Esophagus muscularis mucosa (tissue), 4 donors: ENCODE results near the gene SOX8. TPM values are rescaled to one million over a fixed set of nuclear protein-coding genes. Genes with fewer than 3 reads are reported as not detected.

Experiments
- DNase-seq: peaks from one replicate; pipeline ENCODE4 v3.0.0-alpha.2; 2017; ENCODE audit errors: extremely low spot score
- H3K27ac ChIP-seq, 4 donors: fragments of 200-600 bp; sonication (generic); replicated peaks in 1 of 4; 1 replicate in 3 of 4; 2 replicates in 1 of 4; pipeline ENCODE4 v1.5.1; 2016 to 2019; ENCODE audit warnings: mild to moderate bottlenecking in 1 of 4
- H3K27me3 ChIP-seq, 4 donors: fragments of 200-600 bp; sonication (generic); one replicate each; pipeline versions ENCODE4 v1.5.1 to v1.6.0; 2016 to 2019
- H3K36me3 ChIP-seq, 4 donors: fragments of 200-600 bp; sonication (generic); one replicate each; pipeline ENCODE4 v1.5.1; 2016 to 2019
- H3K4me1 ChIP-seq, 4 donors: fragments of 200-600 bp; sonication (generic); one replicate each; pipeline ENCODE4 v1.5.1; 2016 to 2019
- H3K4me3 ChIP-seq, 4 donors: fragments of 200-600 bp; sonication (generic); 1 replicate in 2 of 4; 2 replicates in 2 of 4; pipeline ENCODE4 v1.5.1; 2016 to 2019; ENCODE audit warnings: mild to moderate bottlenecking in 4 of 4, moderate library complexity in 1 of 4
- H3K9me3 ChIP-seq, 4 donors: fragments of 200-600 bp; sonication (generic); 1 replicate in 3 of 4; 2 replicates in 1 of 4; pipeline ENCODE4 v1.5.1; 2016 to 2019
- CTCF ChIP-seq, 3 experiments: fragments of 200-600 bp in 2 of 3; fragments of 450-650 bp in 1 of 3; sonication (generic) in 2 of 3; IDR thresholded peaks; one replicate each; pipeline ENCODE4 v1.5.1; 2017 to 2019; ENCODE audit warnings: antibody characterized with exemption in 3 of 3, mild to moderate bottlenecking in 2 of 3, moderate library complexity in 1 of 3
- EP300 ChIP-seq: sonication (generic); formaldehyde crosslinking; IDR thresholded peaks from one replicate; pipeline ENCODE4 v1.6.1; 2017; ENCODE audit warnings: antibody characterized with exemption
- POLR2A ChIP-seq: fragments of 450-650 bp; IDR thresholded peaks from one replicate; pipeline ENCODE4 v1.6.1; 2017; ENCODE audit warnings: antibody characterized with exemption, moderate library complexity, mild to moderate bottlenecking, low read depth
- POLR2AphosphoS5 ChIP-seq, 2 donors: sonication (generic); formaldehyde crosslinking; IDR thresholded peaks; one replicate each; pipeline ENCODE4 v1.6.1; 2017; ENCODE audit warnings: antibody characterized with exemption in 2 of 2
- WGBS: methylation state at CpG from one replicate; pipeline ENCODE4 v1.1.5; 2018; 5-methylcytosine and 5-hydroxymethylcytosine counted together
- intact Hi-C: fragments of 100-400 bp; cut with DNase I; formaldehyde crosslinking; loops from one replicate; pipeline ENCODE4 v1.15.1; 2023
- total RNA-seq, 4 donors: library from RNA; depleted of rRNA; stranded (reverse); fragments of >200 nt; gene quantifications; one replicate each; pipeline versions ENCODE4 v1.1.0 to v1.2.1, GENCODE V29; 2016

The SOX8 gene
- total RNA-seq, 4 donors from 2014 or later = 4.1 to 4.6 (median 4.3) TPM

GRCh38 chr16:968620-969019 lies 12.9 kb upstream of the SOX8 start:
- Histone ChIP-seq H3K27me3 (no peaks in the 10 kb centered on the region), H3K36me3 (peaks cover 10 to 28% (median 23%) of the 10 kb centered on the region in 4 donors), H3K9me3 (no peaks in the 10 kb centered on the region), H3K27ac (no peak overlapping the region), H3K4me3 (no peak overlapping the region), H3K4me1 (peaks cover 15 to 24% (median 22%) of the 10 kb centered on the region in 4 donors)
- no peak for DNase-seq
- WGBS = 83% methylated on average over 8 of the region's 8 CpGs
- intact Hi-C loops = no loop called here
- TF ChIP-seq CTCF (IDR thresholded peaks at IDR 0.05) = no peak
- TF ChIP-seq POLR2AphosphoS5 (IDR thresholded peaks at IDR 0.05) = no peak
- no peak for TF ChIP-seq POLR2A
- TF ChIP-seq EP300 = no peak

- Histone ChIP-seq H3K9me3 (no peaks in the 10 kb centered on the region), H3K4me1 (peaks cover 17 to 26% (median 24%) of the 10 kb centered on the region in 4 donors), H3K27me3 (no peaks in the 10 kb centered on the region), H3K36me3 (peaks cover 10 to 28% (median 23%) of the 10 kb centered on the region in 4 donors), H3K4me3 (peak overlapping the region; percentile 82 to 97 (median 94)), H3K27ac (peak overlapping the region; percentile 80 to 87 (median 84))
- DNase-seq = no peak
- intact Hi-C loops = no loop called here
- 68% methylated on average over 29 of the region's 55 CpGs for WGBS
- TF ChIP-seq CTCF (IDR thresholded peaks at IDR 0.05) (no peak), POLR2AphosphoS5 (IDR thresholded peaks at IDR 0.05) (no peak), POLR2A (no peak), EP300 (no peak)
These were observed 11.8 kb upstream of the SOX8 start for GRCh38 chr16:969508-970385.

DNA sequence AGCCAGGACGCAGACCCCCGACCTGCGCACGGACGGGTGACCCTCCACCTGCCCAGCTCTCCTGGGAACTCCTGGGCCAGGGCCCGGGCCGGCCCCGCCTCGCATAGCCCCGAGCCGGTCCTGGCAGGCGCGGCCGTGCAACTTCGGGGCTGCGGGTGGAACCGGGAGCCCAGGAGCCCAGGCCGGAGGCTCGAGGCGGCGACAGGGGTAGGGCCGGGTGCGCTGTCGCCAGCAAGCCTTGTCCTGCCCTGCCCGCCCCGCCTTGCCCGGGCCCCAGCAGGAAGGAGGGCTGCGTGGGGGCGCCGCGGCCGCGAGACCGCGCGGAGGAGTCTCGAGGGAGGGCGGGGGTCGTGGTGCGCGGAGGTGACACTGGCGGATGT lies 11.2 kb upstream of the SOX8 start:
- peaks cover 17 to 33% (median 24%) of the 10 kb centered on the region in 4 donors for H3K4me1 ChIP-seq
- H3K36me3 ChIP-seq = peaks cover 10 to 28% (median 22%) of the 10 kb centered on the region in 4 donors
- H3K27me3 ChIP-seq = no peaks in the 10 kb centered on the region
- WGBS = 2% methylated on average over 21 of the region's 42 CpGs
- intact Hi-C loops = no loop called here
- TF ChIP-seq CTCF (IDR thresholded peaks at IDR 0.05) = no peak
- TF ChIP-seq POLR2AphosphoS5 (IDR thresholded peaks at IDR 0.05) = no peak
- no peak for TF ChIP-seq EP300
- TF ChIP-seq POLR2A = no peak
- H3K27ac ChIP-seq = peak overlapping the region; percentile 80 to 87 (median 84)
- peak overlapping the region; percentile 82 to 97 (median 94) for H3K4me3 ChIP-seq
- DNase-seq = no peak
- H3K9me3 ChIP-seq = no peaks in the 10 kb centered on the region

GRCh38 chr16:970766-971581 lies 10.6 kb upstream of the SOX8 start, which contains the start of gene LMF1:
LMF1 (minus strand) TSS chr16:970984; CDS start chr16:970980, 4 bp downstream.
- intact Hi-C loops = no loop called here
- peak within 1 kb of the TSS; percentile 80 to 87 (median 84) for H3K27ac ChIP-seq
- H3K4me1 ChIP-seq = peaks cover 17 to 33% (median 26%) of the 10 kb centered on the region in 4 donors
- peak; percentile 96 for DNase-seq
- no peak for TF ChIP-seq POLR2A
- TF ChIP-seq POLR2AphosphoS5 (IDR thresholded peaks at IDR 0.05) = peak; percentile 75 to 76
- no peak for TF ChIP-seq EP300
- TF ChIP-seq CTCF (IDR thresholded peaks at IDR 0.05) = no peak
- 83% methylated on average over 1 of the region's 71 CpGs for WGBS
- no peaks in the 10 kb centered on the region for H3K9me3 ChIP-seq
- H3K27me3 ChIP-seq = no peaks in the 10 kb centered on the region
- H3K36me3 ChIP-seq = peaks cover 10 to 27% (median 17%) of the 10 kb centered on the region in 4 donors
- peak within 1 kb of the TSS; percentile 82 to 97 (median 94) for H3K4me3 ChIP-seq
